T-cell (primary cell): Measurements from ENCODE around the gene SLBP. TPM values are rescaled to one million over a fixed set of nuclear protein-coding genes. Genes with fewer than 3 reads are reported as not detected.
A peak's percentile ranks its signal among the peaks of the same experiment; 100 is the strongest.

ENCODE experiments used
- ATAC-seq, 4 experiments: fragments of 200-7000 bp in 3 of 4; fragments of 150-1000 bp in 1 of 4; cut with Tn5 transposase; replicated peaks in 1 of 4; 1 replicate in 3 of 4; 2 replicates in 1 of 4; pipeline ENCODE4 v1.10.0; 2021; ENCODE audit warnings: moderate library complexity in 3 of 4, mild to moderate bottlenecking in 2 of 4, moderate number of reproducible peaks in 1 of 4
- CTCF ChIA-PET, 2 donors: fragments of 300-600 bp; sonication (Branson Sonifier 250); formaldehyde crosslinking; loops; one replicate each; lab custom pipeline; 2022; ENCODE audit warnings: antibody characterized with exemption in 2 of 2; lab: Charles Lee
- POLR2A ChIA-PET, 2 donors: fragments of 300-600 bp; sonication (Branson Sonifier 250); formaldehyde crosslinking; loops; one replicate each; lab custom pipeline; 2022; ENCODE audit warnings: antibody characterized with exemption in 2 of 2; lab: Charles Lee
- DNase-seq, 35 experiments: peaks; one replicate each; pipeline versions ENCODE4 v3.0.0 to v3.0.0-alpha.2; 2013 to 2023
- H3K27ac ChIP-seq: one replicate; pipeline ENCODE4 v1.5.1; 2013; ENCODE audit warnings: low read length
- H3K27me3 ChIP-seq, 2 experiments: replicated peaks in 1 of 2; 1 replicate in 1 of 2; 2 replicates in 1 of 2; pipeline versions ENCODE4 v1.6.1 to v1.7.0; 2013; ENCODE audit warnings: low read length in 1 of 2, mixed read lengths in 1 of 2; ENCODE audit not compliant: control insufficient read depth in 2 of 2, insufficient read depth in 2 of 2; ENCODE audit errors: extremely low read depth in 1 of 2
- H3K36me3 ChIP-seq, 2 donors: 1 replicate in 1 of 2; 2 replicates in 1 of 2; pipeline versions ENCODE4 v1.6.1 to v1.7.0; 2013; ENCODE audit warnings: low read length in 1 of 2; ENCODE audit not compliant: control insufficient read depth in 2 of 2, insufficient read depth in 1 of 2; ENCODE audit errors: extremely low read depth in 1 of 2
- H3K4me1 ChIP-seq, 2 experiments: 1 replicate in 1 of 2; 2 replicates in 1 of 2; pipeline versions ENCODE4 v1.6.1 to v1.7.0; 2013; ENCODE audit warnings: low read length in 2 of 2, mixed read lengths in 1 of 2; ENCODE audit not compliant: insufficient read depth in 2 of 2, control insufficient read depth in 1 of 2; ENCODE audit errors: extremely low read depth in 1 of 2
- H3K4me3 ChIP-seq, 2 donors: 1 replicate in 1 of 2; 2 replicates in 1 of 2; pipeline versions ENCODE4 v1.5.1 to v1.7.0; 2013; ENCODE audit warnings: mild to moderate bottlenecking in 2 of 2, low read length in 1 of 2, moderate library complexity in 1 of 2; ENCODE audit not compliant: control insufficient read depth in 1 of 2; ENCODE audit errors: extremely low read depth in 1 of 2
- H3K9me3 ChIP-seq: 2 replicates; pipeline ENCODE4 v1.7.0; 2013
- H3K27ac Mint-ChIP-seq, 2 donors: one replicate each; pipeline ENCODE4 v1.8.0; 2020 to 2021; ENCODE audit warnings: mild to moderate bottlenecking in 2 of 2, mixed read lengths in 2 of 2
- H3K27me3 Mint-ChIP-seq, 2 donors: one replicate each; pipeline ENCODE4 v1.8.0; 2021 to 2022; ENCODE audit warnings: mixed read lengths in 2 of 2
- H3K36me3 Mint-ChIP-seq: one replicate; pipeline ENCODE4 v1.8.0; 2021; ENCODE audit warnings: mixed read lengths
- H3K4me1 Mint-ChIP-seq, 3 donors: one replicate each; pipeline ENCODE4 v1.8.0; 2020 to 2022; ENCODE audit warnings: mixed read lengths in 3 of 3, mild to moderate bottlenecking in 1 of 3
- H3K4me3 Mint-ChIP-seq, 3 donors: one replicate each; pipeline ENCODE4 v1.8.0; 2020 to 2022; ENCODE audit warnings: mild to moderate bottlenecking in 3 of 3, mixed read lengths in 3 of 3, moderate library complexity in 3 of 3
- H3K9me3 Mint-ChIP-seq, 3 donors: one replicate each; pipeline ENCODE4 v1.8.0; 2020 to 2022; ENCODE audit warnings: mixed read lengths in 3 of 3
- WGBS: methylation state at CpG from one replicate; pipeline ENCODE4 v1.1.5; 2013; ENCODE audit warnings: missing lambda C conversion rate; ENCODE audit not compliant: insufficient coverage; 5-methylcytosine and 5-hydroxymethylcytosine counted together
- total RNA-seq, 35 experiments: library from RNA in 6 of 35; stranded (reverse) in 6 of 35; fragments of 120-200 nt in 1 of 35; gene quantifications; one replicate each; pipeline versions ENCODE4 v1.2.1 to v1.2.4 and lab custom pipeline; 2013 to 2026

SLBP gene
- 10 to 100 TPM; 30.1 to 42.3 (median 36.1) TPM for total RNA-seq
- 43.7 TPM for total RNA-seq (2013)
- total RNA-seq (lab: John Stamatoyannopoulos, UW): 33.9 to 209 (median 51.0) reads per million in 29 experiments

DNA sequence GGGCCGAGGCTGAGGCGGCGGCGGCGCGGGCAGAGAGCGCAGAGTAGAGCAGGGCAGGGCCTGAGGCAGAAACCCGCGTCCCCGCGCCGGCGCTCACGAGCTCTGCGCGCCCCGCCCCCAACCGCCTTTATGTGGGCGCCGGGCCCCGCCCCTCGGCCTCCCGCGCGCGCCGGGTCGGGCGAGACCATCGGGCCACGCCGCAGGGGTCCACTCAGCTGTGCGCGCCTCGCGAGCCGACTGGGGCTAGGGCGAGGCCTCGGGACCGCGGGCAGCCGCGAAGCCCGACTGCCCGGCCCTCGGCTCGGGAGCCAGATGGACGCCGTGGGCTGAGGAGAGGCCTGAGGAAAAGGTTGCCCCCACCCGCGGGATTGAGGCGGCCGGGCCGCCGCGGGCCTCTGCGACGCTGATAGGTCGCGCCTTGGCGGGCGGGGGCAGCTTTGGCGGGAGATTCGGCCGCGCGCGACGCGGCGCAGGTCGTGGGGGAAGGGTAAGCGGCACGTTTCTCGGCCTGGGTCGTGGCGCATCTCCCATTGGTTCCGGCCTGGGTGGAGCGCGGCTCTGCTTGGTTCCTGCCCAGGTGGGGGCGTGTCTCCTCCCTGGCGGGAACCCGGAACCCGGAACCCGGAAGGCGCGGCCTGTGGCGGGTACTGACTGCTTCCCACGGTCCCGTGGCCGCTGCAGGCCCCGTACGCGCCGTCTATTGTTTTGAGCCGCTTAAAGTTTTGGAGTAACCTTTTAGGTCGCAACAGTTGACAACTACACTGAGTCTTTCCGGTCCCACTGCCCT, at the start of gene SLBP:
TSS of gene SLBP (minus strand) at position 104 of the 787 bp plus-strand sequence. CDS start 131 bp downstream, outside the sequence.
- Mint-ChIP-seq H3K27ac (peak within 1 kb of the TSS; percentile 96), H3K4me3 (peak within 1 kb of the TSS; percentile 96), H3K9me3 (no peaks in the 10 kb centered on the region), H3K27me3 (no peaks in the 10 kb centered on the region), H3K36me3 (peaks cover 14% of the 10 kb centered on the region), H3K4me1 (peaks cover 49 to 70% (median 65%) of the 10 kb centered on the region in 3 donors)
- ChIA-PET POLR2A (interaction anchor here (0.5 to 1.0 kb wide), 7 partner anchors 9 to 76 kb away, joined by 3 to 14 read pairs (median 4); partner anchors contain the start of genes TMEM129 (in 2 of the 2) and TACC3 (in 1 of the 2)), CTCF (interaction anchor here in 1 of 2 donors (1.3 to 1.6 kb wide), 3 partner anchors 9 to 19 kb away, joined by 5 to 14 read pairs (median 8); partner anchors contain the start of genes TACC3 and TMEM129)
- Histone ChIP-seq H3K27ac (peak within 1 kb of the TSS; percentile 73), H3K4me1 (peaks cover 14 to 65% of the 10 kb centered on the region in 2 experiments), H3K27me3 (no peaks in the 10 kb centered on the region), H3K36me3 (peaks cover 7 to 10% of the 10 kb centered on the region in 2 donors), H3K4me3 (peak within 1 kb of the TSS; percentile 88 to 90), H3K9me3 (no peaks in the 10 kb centered on the region)
- DNase-seq (peak; percentile 94 to 99 (median 98)), ATAC-seq (peak; percentile 85 to 88 (median 87))
- WGBS: under 1% methylated on average over 93 of the region's 98 CpGs

- Histone ChIP-seq H3K4me3 (no peak overlapping the region), H3K27me3 (peaks cover 0 to 43% of the 10 kb centered on the region in 2 experiments), H3K9me3 (no peaks in the 10 kb centered on the region), H3K4me1 (peaks cover 0 to 5% of the 10 kb centered on the region in 2 experiments), H3K36me3 (no peaks in the 10 kb centered on the region), H3K27ac (no peak overlapping the region)
- POLR2A ChIA-PET: no interaction called here
- CTCF ChIA-PET: no interaction called here
- Mint-ChIP-seq H3K27ac (no peak overlapping the region), H3K9me3 (no peaks in the 10 kb centered on the region), H3K27me3 (peaks cover 7 to 20% of the 10 kb centered on the region in 2 donors), H3K4me1 (peaks cover 0 to 4% (median 0%) of the 10 kb centered on the region in 3 donors), H3K36me3 (no peaks in the 10 kb centered on the region), H3K4me3 (no peak overlapping the region)
- no peak for ATAC-seq
- no peak for DNase-seq
- WGBS: 96% methylated on average over 8 of the region's 32 CpGs
These were observed 49.1 kb upstream of the SLBP start for GRCh38 chr4:1761130-1761689.

GRCh38 chr4:1760521-1761071, 48.5 kb upstream of the SLBP start:
- CTCF ChIA-PET: no interaction called here
- Mint-ChIP-seq H3K27me3 (peaks cover 6 to 20% of the 10 kb centered on the region in 2 donors), H3K36me3 (no peaks in the 10 kb centered on the region), H3K4me1 (peaks cover 0 to 4% (median 0%) of the 10 kb centered on the region in 3 donors), H3K9me3 (no peaks in the 10 kb centered on the region), H3K27ac (no peak overlapping the region), H3K4me3 (no peak overlapping the region)
- POLR2A ChIA-PET: no interaction called here
- H3K4me3 ChIP-seq: no peak overlapping the region
- no peaks in the 10 kb centered on the region for H3K36me3 ChIP-seq
- WGBS: 89% methylated on average over 21 of the region's 25 CpGs
- no peak overlapping the region for H3K27ac ChIP-seq
- peaks cover 0 to 5% of the 10 kb centered on the region in 2 experiments for H3K4me1 ChIP-seq
- no peak for ATAC-seq
- H3K9me3 ChIP-seq: no peaks in the 10 kb centered on the region
- peaks cover 0 to 37% of the 10 kb centered on the region in 2 experiments for H3K27me3 ChIP-seq
- no peak for DNase-seq

DNA sequence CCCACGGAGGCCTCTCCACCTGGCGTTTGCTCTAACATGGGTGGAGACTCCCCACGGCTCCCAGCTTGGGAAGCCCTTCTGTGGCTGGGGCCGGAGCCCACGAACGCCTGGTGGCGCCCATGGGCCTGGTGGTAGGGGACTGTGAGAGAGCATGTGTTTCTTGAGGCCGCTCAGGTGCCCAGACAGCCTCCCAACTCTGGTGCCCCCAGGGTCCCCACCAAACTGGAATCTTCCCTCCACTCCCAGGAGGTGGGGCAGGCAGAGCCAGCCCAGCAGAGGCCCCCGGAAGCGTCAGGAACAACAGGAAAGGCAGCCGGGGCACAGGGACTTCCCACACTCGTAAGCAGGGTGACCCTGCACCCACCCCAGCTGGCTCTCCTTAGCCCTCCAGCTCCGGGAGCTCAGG, 47.7 kb upstream of the SLBP start:
- Mint-ChIP-seq H3K4me1 (peaks cover 0 to 4% (median 0%) of the 10 kb centered on the region in 3 donors), H3K27me3 (peaks cover 3 to 13% of the 10 kb centered on the region in 2 donors), H3K27ac (no peak overlapping the region), H3K9me3 (no peaks in the 10 kb centered on the region), H3K4me3 (no peak overlapping the region), H3K36me3 (no peaks in the 10 kb centered on the region)
- no peak overlapping the region for H3K27ac ChIP-seq
- peak in 1 of 4 experiments; percentile 35 for ATAC-seq
- no peak for DNase-seq
- no peaks in the 10 kb centered on the region for H3K36me3 ChIP-seq
- H3K9me3 ChIP-seq: no peaks in the 10 kb centered on the region
- CTCF ChIA-PET: no interaction called here
- peaks cover 0 to 5% of the 10 kb centered on the region in 2 experiments for H3K4me1 ChIP-seq
- WGBS: no CpG with 5 or more reads among the region's 13 CpGs
- POLR2A ChIA-PET: no interaction called here
- H3K27me3 ChIP-seq: peaks cover 0 to 29% of the 10 kb centered on the region in 2 experiments
- no peak overlapping the region for H3K4me3 ChIP-seq

DNA sequence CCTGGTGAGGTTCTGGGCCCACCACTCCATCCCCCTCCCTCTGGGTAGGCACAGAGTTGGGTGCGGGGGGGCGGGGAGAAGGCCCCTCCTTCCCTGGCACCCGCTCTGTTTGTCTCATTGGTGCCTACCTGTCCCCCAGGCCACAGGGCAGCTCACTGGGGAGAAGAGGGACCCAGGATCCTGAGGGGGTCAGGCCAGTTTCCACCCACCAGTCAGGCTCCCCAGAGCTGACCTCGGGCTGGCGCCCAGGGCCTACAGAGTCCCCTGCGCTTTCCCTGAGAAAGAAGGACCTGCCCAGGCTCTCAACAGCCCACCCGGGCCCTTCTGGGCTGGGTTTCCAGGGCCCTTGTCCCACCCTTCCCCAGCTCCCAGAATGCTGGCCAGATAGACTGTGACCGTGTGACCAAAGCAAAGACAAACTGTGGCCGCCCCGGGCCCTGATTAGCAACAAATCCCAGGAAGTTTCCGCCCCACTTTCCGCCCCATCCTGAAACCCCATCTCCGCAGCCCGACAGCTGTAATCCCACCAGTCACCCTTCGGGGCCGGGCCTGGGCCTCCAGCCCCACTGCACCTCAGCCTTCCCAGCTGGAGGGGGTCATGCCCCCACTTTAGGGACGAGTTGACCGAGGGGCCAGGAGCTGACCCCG, 47.2 kb upstream of the SLBP start:
- POLR2A ChIA-PET: no interaction called here

More for the DNA sequence above, 47.2 kb upstream of the SLBP start:
- no peak for ATAC-seq
- Mint-ChIP-seq H3K4me3 (no peak overlapping the region), H3K27me3 (peaks cover 3 to 9% of the 10 kb centered on the region in 2 donors), H3K36me3 (no peaks in the 10 kb centered on the region), H3K27ac (no peak overlapping the region), H3K9me3 (no peaks in the 10 kb centered on the region), H3K4me1 (peaks cover 0 to 4% (median 0%) of the 10 kb centered on the region in 3 donors)
- Histone ChIP-seq H3K4me3 (no peak overlapping the region), H3K4me1 (peaks cover 0 to 5% of the 10 kb centered on the region in 2 experiments), H3K27me3 (peaks cover 0 to 24% of the 10 kb centered on the region in 2 experiments), H3K36me3 (no peaks in the 10 kb centered on the region), H3K27ac (no peak overlapping the region), H3K9me3 (no peaks in the 10 kb centered on the region)
- 94% methylated on average over 13 of the region's 19 CpGs for WGBS
- CTCF ChIA-PET: no interaction called here
- no peak for DNase-seq
